ENCODE measurements around the gene ACTN2.

DNA sequence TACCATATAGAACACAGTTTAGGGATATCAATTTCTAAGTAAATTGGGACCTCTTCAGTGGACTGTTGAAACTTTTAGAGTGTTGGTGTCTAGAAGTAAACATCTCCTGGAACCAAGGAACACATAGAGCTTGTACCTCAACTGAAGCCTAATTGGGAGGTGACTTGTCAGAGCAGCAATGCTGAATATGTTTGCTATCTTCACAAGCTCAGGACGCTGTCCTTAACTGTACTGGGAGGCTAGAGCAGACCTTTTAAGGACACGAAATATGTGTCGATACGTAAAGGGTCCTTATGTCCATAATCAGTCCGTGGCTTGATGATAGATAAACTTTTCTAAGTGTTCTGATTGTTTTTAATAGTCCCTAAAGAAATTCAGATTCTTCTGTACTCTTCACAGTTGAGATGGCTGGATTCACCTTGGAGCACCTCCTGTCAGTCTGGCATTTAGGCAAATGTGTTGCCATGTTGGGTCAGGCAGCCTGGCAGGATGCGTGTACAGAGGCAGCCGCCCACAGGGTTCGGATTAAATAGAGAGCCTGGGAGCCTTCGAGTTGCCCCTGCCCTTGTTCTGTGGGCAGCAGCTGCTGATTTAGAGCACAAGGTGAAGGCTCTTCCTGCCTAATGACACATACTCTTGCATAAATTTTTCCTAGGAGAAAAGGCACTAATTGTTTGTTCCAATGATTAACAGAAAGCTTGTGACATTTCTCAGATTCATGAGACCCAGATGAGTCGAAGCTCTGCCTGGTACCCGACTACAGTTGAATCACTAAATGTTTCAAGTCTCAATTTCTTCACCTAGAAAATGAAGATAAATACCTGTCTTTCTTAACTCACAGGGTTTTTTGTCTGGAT lies 3.6 kb downstream of the ACTN2 start:
- TF ChIP-seq, protein P1, sequence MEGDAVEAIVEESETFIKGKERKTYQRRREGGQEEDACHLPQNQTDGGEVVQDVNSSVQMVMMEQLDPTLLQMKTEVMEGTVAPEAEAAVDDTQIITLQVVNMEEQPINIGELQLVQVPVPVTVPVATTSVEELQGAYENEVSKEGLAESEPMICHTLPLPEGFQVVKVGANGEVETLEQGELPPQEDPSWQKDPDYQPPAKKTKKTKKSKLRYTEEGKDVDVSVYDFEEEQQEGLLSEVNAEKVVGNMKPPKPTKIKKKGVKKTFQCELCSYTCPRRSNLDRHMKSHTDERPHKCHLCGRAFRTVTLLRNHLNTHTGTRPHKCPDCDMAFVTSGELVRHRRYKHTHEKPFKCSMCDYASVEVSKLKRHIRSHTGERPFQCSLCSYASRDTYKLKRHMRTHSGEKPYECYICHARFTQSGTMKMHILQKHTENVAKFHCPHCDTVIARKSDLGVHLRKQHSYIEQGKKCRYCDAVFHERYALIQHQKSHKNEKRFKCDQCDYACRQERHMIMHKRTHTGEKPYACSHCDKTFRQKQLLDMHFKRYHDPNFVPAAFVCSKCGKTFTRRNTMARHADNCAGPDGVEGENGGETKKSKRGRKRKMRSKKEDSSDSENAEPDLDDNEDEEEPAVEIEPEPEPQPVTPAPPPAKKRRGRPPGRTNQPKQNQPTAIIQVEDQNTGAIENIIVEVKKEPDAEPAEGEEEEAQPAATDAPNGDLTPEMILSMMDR (IDR thresholded peaks at IDR 0.05; ENCODE audit: insufficient read depth, low read length, poor library complexity, severe bottlenecking): no peak
- no peak for TF ChIP-seq EZH2phosphoT487 (conservative IDR thresholded peaks at IDR 0.05; ENCODE audit: low read length)
